Activated CD4-positive, alpha-beta T cell treated with anti-CD3 and anti-CD28 coated beads, Interleukin-2, amount 10 ng/mL, durations not matched to agents 24 days and 14 days (primary cell): ENCODE results near the gene TEX54. TPM values are rescaled to one million over a fixed set of nuclear protein-coding genes. Genes with fewer than 3 reads are reported as not detected.
A peak's percentile ranks its signal among the peaks of the same experiment; 100 is the strongest.

ENCODE experiments used
- DNase-seq: peaks from one replicate; pipeline ENCODE4 v3.0.0; 2022
- H3K27ac Mint-ChIP-seq: one replicate; pipeline ENCODE4 v1.8.0; 2022; ENCODE audit warnings: mild to moderate bottlenecking, mixed read lengths
- H3K27me3 Mint-ChIP-seq: one replicate; pipeline ENCODE4 v1.8.0; 2022; ENCODE audit warnings: mixed read lengths
- H3K36me3 Mint-ChIP-seq: one replicate; pipeline ENCODE4 v1.8.0; 2022; ENCODE audit warnings: low read depth, mild to moderate bottlenecking, mixed read lengths
- H3K4me1 Mint-ChIP-seq: one replicate; pipeline ENCODE4 v1.8.0; 2021; ENCODE audit warnings: mixed read lengths
- H3K4me3 Mint-ChIP-seq: one replicate; pipeline ENCODE4 v1.8.0; 2022; ENCODE audit warnings: mild to moderate bottlenecking, moderate library complexity, mixed read lengths
- H3K9me3 Mint-ChIP-seq: one replicate; pipeline ENCODE4 v1.8.0; 2021; ENCODE audit warnings: mixed read lengths
- intact Hi-C: fragments of 100-400 bp; cut with micrococcal nuclease; formaldehyde crosslinking; loops from one replicate; pipeline ENCODE4 v1.15.1; 2023
- total RNA-seq: library from RNA; stranded (reverse); gene quantifications from 2 replicates; pipeline ENCODE4 v1.2.3, GENCODE V29; 2022

Gene TEX54
- total RNA-seq, 1 donor from 2014 or later = 0.79 TPM

DNA sequence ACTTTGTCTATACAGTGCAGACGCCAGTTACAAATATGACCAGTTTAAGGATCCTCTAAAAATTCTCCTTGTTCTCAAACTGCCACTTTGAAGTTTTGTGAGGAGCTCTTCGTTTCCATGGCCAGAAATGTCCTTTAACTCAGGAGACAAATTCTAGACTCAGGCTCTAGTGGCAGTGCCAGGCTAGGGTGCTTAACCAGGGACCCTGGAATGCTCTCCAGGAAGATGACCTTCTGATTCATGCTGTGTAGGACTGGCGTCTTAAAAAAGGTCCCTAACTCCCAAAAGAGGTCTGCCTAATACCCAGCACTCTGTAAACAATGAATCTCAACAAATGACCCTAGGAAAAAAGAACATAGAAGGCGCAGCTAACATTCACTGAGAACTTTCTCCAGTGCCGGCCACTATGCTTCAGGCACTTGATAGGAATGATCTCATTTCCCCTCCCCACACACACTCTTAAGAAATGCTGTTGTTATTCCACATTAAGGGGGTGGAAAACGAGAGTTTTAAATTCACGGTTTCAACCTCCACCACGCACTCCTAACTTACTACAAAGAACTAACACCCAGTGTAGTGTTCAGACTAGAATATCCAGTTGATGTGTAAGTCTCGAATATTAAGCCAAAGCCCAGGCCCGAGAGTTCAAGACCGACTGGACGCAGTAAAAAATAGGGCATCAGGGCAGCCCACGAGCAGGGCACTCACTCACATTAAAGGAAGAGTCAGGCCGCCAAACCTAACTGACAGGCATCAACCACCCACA, 28.1 kb downstream of the TEX54 start:
- H3K36me3 Mint-ChIP-seq = peaks cover 49% of the 10 kb centered on the region
- peak overlapping the region; percentile 100 for H3K4me3 Mint-ChIP-seq
- intact Hi-C loops = loop anchor here (1.0 to 2.0 kb wide), 8 partner anchors 12 to 76 kb away; partner anchors contain the start of genes SLC3A2, TAF6L, TMEM223 and TTC9C
- H3K27ac Mint-ChIP-seq = peak overlapping the region; percentile 95
- H3K4me1 Mint-ChIP-seq = peaks cover 30% of the 10 kb centered on the region
- no peaks in the 10 kb centered on the region for H3K9me3 Mint-ChIP-seq
- no peak for DNase-seq
- H3K27me3 Mint-ChIP-seq = no peaks in the 10 kb centered on the region

DNA sequence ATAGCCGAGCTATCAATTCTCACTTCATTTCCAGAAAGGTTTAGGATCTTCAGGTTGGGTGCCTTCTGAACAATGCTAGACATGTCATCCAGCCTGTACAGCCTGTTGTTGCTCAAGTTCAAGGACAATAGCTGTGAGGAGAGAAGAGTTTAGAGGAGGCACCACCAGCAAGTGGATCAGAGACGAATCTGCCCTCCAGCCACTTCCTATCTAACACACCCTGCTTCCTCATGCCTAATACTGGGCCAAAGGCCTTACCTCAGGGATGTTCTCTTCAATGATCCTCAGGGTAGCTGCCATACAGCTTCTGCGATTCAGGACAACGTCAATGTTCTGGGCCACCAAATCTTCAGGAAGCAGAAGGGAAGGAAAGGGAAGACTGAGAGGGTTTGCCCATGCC, 31.6 kb downstream of the TEX54 start:
- Mint-ChIP-seq H3K9me3 (no peaks in the 10 kb centered on the region), H3K27ac (no peak overlapping the region), H3K36me3 (peaks cover 70% of the 10 kb centered on the region), H3K27me3 (no peaks in the 10 kb centered on the region), H3K4me3 (no peak overlapping the region), H3K4me1 (peaks cover 26% of the 10 kb centered on the region)
- no peak for DNase-seq
- intact Hi-C loops = no loop called here

GRCh38 chr11:62799486-62799885, 33.2 kb downstream of the TEX54 start:
- Mint-ChIP-seq H3K27ac (no peak overlapping the region), H3K27me3 (no peaks in the 10 kb centered on the region), H3K4me1 (peaks cover 21% of the 10 kb centered on the region), H3K9me3 (no peaks in the 10 kb centered on the region), H3K36me3 (peaks cover 82% of the 10 kb centered on the region), H3K4me3 (no peak overlapping the region)
- intact Hi-C loops = no loop called here
- DNase-seq = no peak

DNA sequence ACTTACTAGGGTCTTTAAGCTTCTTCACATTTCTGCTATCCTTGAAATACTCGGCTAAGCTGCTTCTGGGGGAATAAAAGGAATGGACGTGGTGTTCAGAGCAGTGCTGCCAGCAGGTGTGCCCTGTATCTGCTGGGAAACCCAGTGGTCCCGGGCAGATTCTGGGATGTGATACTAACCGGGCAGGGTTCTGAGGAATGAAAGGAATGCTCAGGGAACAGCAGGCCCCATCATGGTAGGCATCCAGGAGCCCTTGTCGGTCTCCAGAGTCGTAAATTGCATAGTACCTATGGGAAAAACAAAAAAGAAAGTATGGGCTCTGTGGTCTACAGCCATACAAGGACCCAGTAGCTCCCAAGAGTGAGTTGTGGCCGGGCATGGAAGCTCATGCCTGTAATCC, 36.4 kb downstream of the TEX54 start:
- no peak overlapping the region for H3K4me3 Mint-ChIP-seq
- H3K4me1 Mint-ChIP-seq = peaks cover 9% of the 10 kb centered on the region
- no peaks in the 10 kb centered on the region for H3K27me3 Mint-ChIP-seq
- no peaks in the 10 kb centered on the region for H3K9me3 Mint-ChIP-seq
- no peak for DNase-seq
- peaks cover 76% of the 10 kb centered on the region for H3K36me3 Mint-ChIP-seq
- no peak overlapping the region for H3K27ac Mint-ChIP-seq
- intact Hi-C loops = no loop called here

- no peak for DNase-seq
- Mint-ChIP-seq H3K4me3 (no peak overlapping the region), H3K36me3 (peaks cover 78% of the 10 kb centered on the region), H3K27me3 (no peaks in the 10 kb centered on the region), H3K27ac (no peak overlapping the region), H3K4me1 (peaks cover 27% of the 10 kb centered on the region), H3K9me3 (no peaks in the 10 kb centered on the region)
- intact Hi-C loops = no loop called here
Measured at GRCh38 chr11:62794201-62794775, 38.4 kb downstream of the TEX54 start.

DNA sequence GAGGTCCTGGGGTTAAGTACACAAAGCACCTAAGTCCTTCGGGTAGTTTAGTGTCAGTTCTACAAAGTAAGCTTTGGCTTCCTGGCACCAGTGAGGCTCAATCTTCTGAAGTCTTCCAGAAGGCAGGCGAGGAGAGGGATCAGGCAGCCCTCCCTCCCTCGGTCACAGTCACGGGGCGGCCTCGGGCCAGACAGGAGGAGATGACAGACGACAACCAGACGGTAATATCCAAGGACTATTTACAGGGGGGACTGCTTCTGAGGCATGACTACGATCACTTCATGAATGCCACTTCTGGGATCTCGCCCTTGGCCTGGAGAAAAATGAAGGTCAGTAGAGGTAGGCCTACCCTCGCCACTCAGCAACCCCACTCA, 40.5 kb downstream of the TEX54 start:
- Mint-ChIP-seq H3K27me3 (no peaks in the 10 kb centered on the region), H3K9me3 (no peaks in the 10 kb centered on the region), H3K4me1 (peaks cover 36% of the 10 kb centered on the region), H3K36me3 (peaks cover 78% of the 10 kb centered on the region), H3K4me3 (peak overlapping the region; percentile 92), H3K27ac (peak overlapping the region; percentile 88)
- no peak for DNase-seq
- intact Hi-C loops = loop anchor here (1.0 kb wide), 3 partner anchors 12 to 64 kb away; partner anchors contain the start of genes STX5, TEX54 and TTC9C

DNA sequence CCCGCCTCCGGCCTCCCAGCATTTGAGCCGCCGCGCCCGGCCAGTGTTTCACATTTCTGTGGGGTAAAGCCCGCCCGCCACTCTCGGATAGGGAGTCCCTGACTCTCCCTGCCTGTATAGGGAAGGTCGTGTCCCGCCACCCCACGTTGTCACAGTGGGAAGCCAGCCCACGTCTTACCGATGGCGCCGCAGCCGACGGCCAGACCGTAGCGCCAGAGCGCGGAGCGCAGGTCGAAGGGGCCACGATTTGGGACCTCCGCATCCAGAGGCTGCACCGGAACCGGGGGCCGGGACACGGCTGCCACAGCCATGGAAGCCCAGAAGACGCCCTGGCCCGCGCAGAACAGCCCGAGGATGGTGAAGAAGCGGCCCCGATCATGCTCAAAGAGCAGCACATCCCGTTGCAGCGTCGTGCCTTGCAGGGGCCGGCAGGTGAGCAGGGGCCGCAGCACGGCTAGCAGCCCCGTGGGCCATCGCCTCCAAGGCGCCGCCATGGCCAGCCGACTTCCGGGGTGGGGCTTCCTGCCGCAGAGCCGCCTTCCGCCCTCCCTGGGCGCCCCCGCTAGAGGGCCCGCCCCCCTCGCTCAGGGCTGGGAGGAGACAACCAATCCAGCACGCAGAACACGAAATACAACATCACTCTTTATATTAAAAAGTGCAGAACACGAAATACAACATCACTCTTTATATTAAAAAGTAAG, 41.0 kb downstream of the TEX54 start, which contains the start of gene TMEM223:
Gene TMEM223 (minus strand): TSS at position 506 of the 701 bp plus-strand sequence. CDS start 12 bp downstream, at position 494.
- no peaks in the 10 kb centered on the region for H3K9me3 Mint-ChIP-seq
- DNase-seq = peak; percentile 98
- no peaks in the 10 kb centered on the region for H3K27me3 Mint-ChIP-seq
- H3K4me1 Mint-ChIP-seq = peaks cover 36% of the 10 kb centered on the region
- H3K27ac Mint-ChIP-seq = peak within 1 kb of the TSS; percentile 88
- H3K4me3 Mint-ChIP-seq = peak within 1 kb of the TSS; percentile 92
- H3K36me3 Mint-ChIP-seq = peaks cover 73% of the 10 kb centered on the region
- intact Hi-C loops = loop anchor here (1.0 kb wide), 3 partner anchors 13 to 63 kb away; partner anchors contain the start of genes STX5, TEX54 and TTC9C

DNA sequence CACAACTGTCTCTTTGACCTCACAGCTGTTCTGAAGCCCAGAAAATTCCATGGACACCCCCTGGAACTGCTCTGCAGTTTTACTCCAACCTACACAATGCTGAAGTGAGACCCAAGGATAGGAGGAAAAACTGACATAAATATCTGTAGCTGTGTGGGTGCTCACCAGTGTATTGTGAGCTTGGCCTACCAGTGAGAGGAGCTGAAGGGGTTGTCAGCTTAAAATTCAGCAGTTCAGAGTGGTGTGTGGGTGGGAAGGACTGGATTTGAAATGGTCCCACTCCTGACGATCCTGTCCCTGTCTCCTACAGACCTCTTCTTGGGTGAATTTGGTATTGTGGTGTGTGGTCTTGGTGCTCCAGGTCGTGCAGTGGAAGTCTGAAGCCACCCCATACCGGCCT, 43.1 kb downstream of the TEX54 start:
- Mint-ChIP-seq H3K27ac (peak overlapping the region; percentile 54), H3K4me3 (peak overlapping the region; percentile 92), H3K36me3 (peaks cover 56% of the 10 kb centered on the region), H3K9me3 (no peaks in the 10 kb centered on the region), H3K27me3 (no peaks in the 10 kb centered on the region), H3K4me1 (peaks cover 43% of the 10 kb centered on the region)
- peak; percentile 61 for DNase-seq
- intact Hi-C loops = no loop called here

- H3K27ac Mint-ChIP-seq = peak overlapping the region; percentile 54
- DNase-seq = peak; percentile 65
- no peaks in the 10 kb centered on the region for H3K27me3 Mint-ChIP-seq
- peak overlapping the region; percentile 90 for H3K4me3 Mint-ChIP-seq
- H3K9me3 Mint-ChIP-seq = no peaks in the 10 kb centered on the region
- peaks cover 43% of the 10 kb centered on the region for H3K4me1 Mint-ChIP-seq
- H3K36me3 Mint-ChIP-seq = peaks cover 50% of the 10 kb centered on the region
- intact Hi-C loops = no loop called here
Measured at GRCh38 chr11:62788991-62789390, 43.6 kb downstream of the TEX54 start.

GRCh38 chr11:62787005-62787759, 45.5 kb downstream of the TEX54 start, which contains the start of gene TMEM179B:
TMEM179B (plus strand) TSS chr11:62787402; CDS start chr11:62787432, 30 bp downstream.
- Mint-ChIP-seq H3K9me3 (no peaks in the 10 kb centered on the region), H3K27me3 (no peaks in the 10 kb centered on the region), H3K4me1 (peaks cover 37% of the 10 kb centered on the region), H3K4me3 (peak within 1 kb of the TSS; percentile 93), H3K36me3 (peaks cover 43% of the 10 kb centered on the region), H3K27ac (peak within 1 kb of the TSS; percentile 92)
- intact Hi-C loops = loop anchor here (1.0 to 2.0 kb wide), 10 partner anchors 16 to 122 kb away; partner anchors contain the start of genes C11orf98, CSKMT, HNRNPUL2 and POLR2G
- DNase-seq = peak; percentile 99

DNA sequence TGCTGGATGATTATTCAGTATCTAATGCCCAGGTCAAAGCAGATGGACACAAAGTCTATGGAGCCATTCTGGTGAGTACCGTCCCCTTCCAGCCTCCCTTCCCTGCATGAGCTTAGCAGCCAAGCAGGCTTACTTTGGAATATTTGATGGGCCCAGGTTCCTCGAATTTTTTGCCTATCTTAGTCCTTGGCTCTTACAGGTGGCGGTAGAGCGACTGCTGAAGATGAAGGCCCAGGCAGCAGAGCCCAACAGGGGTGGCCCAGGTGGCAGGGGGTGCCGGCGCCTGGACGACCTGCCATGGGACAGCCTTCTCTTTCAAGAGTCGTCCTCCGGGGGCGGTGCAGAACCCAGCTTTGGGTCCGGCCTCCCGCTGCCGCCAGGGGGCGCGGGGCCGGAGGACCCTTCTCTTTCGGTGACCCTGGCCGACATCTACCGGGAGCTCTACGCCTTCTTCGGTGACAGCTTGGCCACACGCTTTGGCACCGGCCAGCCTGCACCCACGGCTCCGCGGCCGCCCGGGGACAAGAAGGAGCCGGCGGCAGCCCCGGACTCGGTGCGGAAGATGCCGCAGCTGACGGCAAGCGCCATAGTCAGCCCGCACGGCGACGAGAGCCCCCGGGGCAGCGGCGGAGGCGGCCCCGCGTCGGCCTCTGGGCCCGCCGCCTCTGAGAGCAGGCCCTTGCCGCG, 46.2 kb downstream of the TEX54 start:
- no peaks in the 10 kb centered on the region for H3K27me3 Mint-ChIP-seq
- peaks cover 34% of the 10 kb centered on the region for H3K4me1 Mint-ChIP-seq
- peak overlapping the region; percentile 93 for H3K4me3 Mint-ChIP-seq
- H3K9me3 Mint-ChIP-seq = no peaks in the 10 kb centered on the region
- peaks cover 38% of the 10 kb centered on the region for H3K36me3 Mint-ChIP-seq
- DNase-seq = peak; percentile 97
- intact Hi-C loops = loop anchor here (1.0 to 2.0 kb wide), 11 partner anchors 15 to 121 kb away; partner anchors contain the start of genes C11orf98, CSKMT, HNRNPUL2 and NXF1
- H3K27ac Mint-ChIP-seq = peak overlapping the region; percentile 91

- Mint-ChIP-seq H3K27me3 (no peaks in the 10 kb centered on the region), H3K9me3 (no peaks in the 10 kb centered on the region), H3K27ac (no peak overlapping the region), H3K36me3 (peaks cover 17% of the 10 kb centered on the region), H3K4me3 (no peak overlapping the region), H3K4me1 (peaks cover 16% of the 10 kb centered on the region)
- intact Hi-C loops = no loop called here
- DNase-seq = no peak
Measured at GRCh38 chr11:62782753-62783152, 49.9 kb downstream of the TEX54 start.
